Measurements from ENCODE around the gene SHB. TPM values are rescaled to one million over a fixed set of nuclear protein-coding genes. Genes with fewer than 3 reads are reported as not detected.

The SHB gene
- total RNA-seq, 1 experiment from 2014 or later = 28.7 TPM

DNA sequence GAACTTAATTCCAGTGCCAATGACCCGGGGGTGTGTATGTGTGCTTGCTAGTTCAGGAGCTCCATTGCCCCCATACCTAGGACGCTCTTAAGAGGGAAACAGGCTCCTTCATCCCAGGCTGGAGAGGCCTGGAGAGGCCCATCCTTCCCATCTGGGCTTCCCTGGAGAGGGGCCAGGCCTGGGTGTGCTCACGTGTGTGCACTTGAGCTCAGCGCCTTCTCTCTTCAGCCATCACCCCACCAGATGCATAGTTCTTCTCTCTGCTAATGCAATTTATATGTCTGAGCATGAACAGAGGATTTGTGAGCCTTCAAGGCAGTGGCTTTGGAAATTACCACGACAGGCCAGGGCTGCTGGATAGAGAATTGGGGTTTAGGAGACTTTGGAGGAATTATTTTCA, 48.6 kb upstream of the SHB start:
- CTCF ChIA-PET = no interaction called here

DNA sequence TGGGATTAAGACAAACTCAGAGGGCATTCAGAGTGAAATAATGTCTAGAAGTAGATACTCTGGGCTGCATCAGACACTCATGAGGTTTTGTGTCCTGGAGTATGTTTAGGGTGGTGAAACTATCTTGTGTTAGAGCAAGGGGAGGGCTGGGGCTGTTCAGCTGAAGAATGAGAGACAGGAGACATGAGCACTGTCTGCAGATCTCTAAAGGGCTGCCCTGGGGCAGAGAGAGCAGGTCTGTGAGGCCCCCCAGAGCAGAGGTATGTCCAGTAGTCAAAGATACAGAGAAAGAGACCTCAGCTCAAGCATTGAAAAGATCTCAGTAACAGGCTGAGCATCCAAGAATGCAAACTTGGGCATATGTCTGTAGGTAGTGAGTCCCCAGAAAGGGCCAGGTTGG, 45.9 kb upstream of the SHB start:
- intact Hi-C loops (cut with micrococcal nuclease) = loop anchor here (10.0 kb wide), 1 partner anchor 980 kb away; no protein-coding TSS in a partner anchor
- no peak overlapping the region for H3K4me3 ChIP-seq (replicated peaks in 1 of 2; ENCODE audit: low read depth in 1 of 2, low read length in 2 of 2)
- no peaks in the 10 kb centered on the region for H3K79me2 ChIP-seq (ENCODE audit: insufficient read depth, low read length)
- ATAC-seq (no peak), DNase-seq (ENCODE audit: low read depth, low spot score) (no peak)
- H3K4me1 ChIP-seq (ENCODE audit: control insufficient read depth in 1 of 2, insufficient read depth in 2 of 2, low read length in 2 of 2) = no peaks in the 10 kb centered on the region
- RAD21 ChIA-PET (ENCODE audit: low non-redundant PET in 1 of 2, low total read pairs in 2 of 2, uncharacterized antibody in 2 of 2, unreplicated experiment in 2 of 2) = no interaction called here
- BruUV-seq (replicated peaks) = no TSS peak
- POLR2A ChIA-PET = no interaction called here
- H3K4me2 ChIP-seq (ENCODE audit: low read length) = no peak overlapping the region
- no peaks in the 10 kb centered on the region for H3K9me3 ChIP-seq (ENCODE audit: control insufficient read depth in 1 of 2, insufficient read depth in 1 of 2, low read depth in 1 of 2, low read length in 2 of 2)
- H3K36me3 ChIP-seq (ENCODE audit: control insufficient read depth in 1 of 2, insufficient read depth in 2 of 2, low read length in 2 of 2) = no peaks in the 10 kb centered on the region
- CTCF ChIA-PET = no interaction called here
- H3K9me2 ChIP-seq (ENCODE audit: insufficient read depth) = no peaks in the 10 kb centered on the region
- TF ChIP-seq SIN3A (IDR thresholded peaks at IDR 0.05; ENCODE audit: low read depth) (no peak), POLR2A (IDR thresholded peaks at IDR 0.05; ENCODE audit: borderline replicate concordance, extremely low read depth, insufficient read depth, insufficient read length) (no peak), JUND (IDR thresholded peaks at IDR 0.05) (no peak), EGR1 (IDR thresholded peaks at IDR 0.05; ENCODE audit: low read depth) (no peak), POLR2AphosphoS5 (IDR thresholded peaks at IDR 0.05; ENCODE audit: low read depth, low read length) (no peak), SRF (IDR thresholded peaks at IDR 0.05; ENCODE audit: low read depth) (no peak), CEBPB (IDR thresholded peaks at IDR 0.05; ENCODE audit: low read depth) (no peak)
- TF ChIP-seq, protein P1, sequence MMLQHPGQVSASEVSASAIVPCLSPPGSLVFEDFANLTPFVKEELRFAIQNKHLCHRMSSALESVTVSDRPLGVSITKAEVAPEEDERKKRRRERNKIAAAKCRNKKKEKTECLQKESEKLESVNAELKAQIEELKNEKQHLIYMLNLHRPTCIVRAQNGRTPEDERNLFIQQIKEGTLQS (IDR thresholded peaks at IDR 0.05) = no peak
- TF ChIP-seq, protein P2, sequence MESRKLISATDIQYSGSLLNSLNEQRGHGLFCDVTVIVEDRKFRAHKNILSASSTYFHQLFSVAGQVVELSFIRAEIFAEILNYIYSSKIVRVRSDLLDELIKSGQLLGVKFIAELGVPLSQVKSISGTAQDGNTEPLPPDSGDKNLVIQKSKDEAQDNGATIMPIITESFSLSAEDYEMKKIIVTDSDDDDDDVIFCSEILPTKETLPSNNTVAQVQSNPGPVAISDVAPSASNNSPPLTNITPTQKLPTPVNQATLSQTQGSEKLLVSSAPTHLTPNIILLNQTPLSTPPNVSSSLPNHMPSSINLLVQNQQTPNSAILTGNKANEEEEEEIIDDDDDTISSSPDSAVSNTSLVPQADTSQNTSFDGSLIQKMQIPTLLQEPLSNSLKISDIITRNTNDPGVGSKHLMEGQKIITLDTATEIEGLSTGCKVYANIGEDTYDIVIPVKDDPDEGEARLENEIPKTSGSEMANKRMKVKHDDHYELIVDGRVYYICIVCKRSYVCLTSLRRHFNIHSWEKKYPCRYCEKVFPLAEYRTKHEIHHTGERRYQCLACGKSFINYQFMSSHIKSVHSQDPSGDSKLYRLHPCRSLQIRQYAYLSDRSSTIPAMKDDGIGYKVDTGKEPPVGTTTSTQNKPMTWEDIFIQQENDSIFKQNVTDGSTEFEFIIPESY (IDR thresholded peaks at IDR 0.05; ENCODE audit: extremely low read depth, insufficient replicate concordance, low read length) = no peak
- TF ChIP-seq, protein P3, sequence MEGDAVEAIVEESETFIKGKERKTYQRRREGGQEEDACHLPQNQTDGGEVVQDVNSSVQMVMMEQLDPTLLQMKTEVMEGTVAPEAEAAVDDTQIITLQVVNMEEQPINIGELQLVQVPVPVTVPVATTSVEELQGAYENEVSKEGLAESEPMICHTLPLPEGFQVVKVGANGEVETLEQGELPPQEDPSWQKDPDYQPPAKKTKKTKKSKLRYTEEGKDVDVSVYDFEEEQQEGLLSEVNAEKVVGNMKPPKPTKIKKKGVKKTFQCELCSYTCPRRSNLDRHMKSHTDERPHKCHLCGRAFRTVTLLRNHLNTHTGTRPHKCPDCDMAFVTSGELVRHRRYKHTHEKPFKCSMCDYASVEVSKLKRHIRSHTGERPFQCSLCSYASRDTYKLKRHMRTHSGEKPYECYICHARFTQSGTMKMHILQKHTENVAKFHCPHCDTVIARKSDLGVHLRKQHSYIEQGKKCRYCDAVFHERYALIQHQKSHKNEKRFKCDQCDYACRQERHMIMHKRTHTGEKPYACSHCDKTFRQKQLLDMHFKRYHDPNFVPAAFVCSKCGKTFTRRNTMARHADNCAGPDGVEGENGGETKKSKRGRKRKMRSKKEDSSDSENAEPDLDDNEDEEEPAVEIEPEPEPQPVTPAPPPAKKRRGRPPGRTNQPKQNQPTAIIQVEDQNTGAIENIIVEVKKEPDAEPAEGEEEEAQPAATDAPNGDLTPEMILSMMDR (IDR thresholded peaks at IDR 0.05 in 2 of 3, conservative IDR thresholded peaks at IDR 0.05 in 1 of 3; ENCODE audit: borderline replicate concordance in 1 of 3, insufficient read depth in 1 of 3, low read depth in 2 of 3, low read length in 2 of 3) = no peak
- H3K27ac ChIP-seq (ENCODE audit: low read depth, low read length) = no peak overlapping the region
- H2AFZ ChIP-seq (ENCODE audit: low read depth, low read length, poor library complexity, severe bottlenecking) = no peak overlapping the region
- no peaks in the 10 kb centered on the region for H3K27me3 ChIP-seq (ENCODE audit: insufficient read depth, low read length)
- no peaks in the 10 kb centered on the region for H4K20me1 ChIP-seq (ENCODE audit: insufficient read depth)
- no peak overlapping the region for H3K9ac ChIP-seq (ENCODE audit: low read length)

More for the DNA sequence above, 48.6 kb upstream of the SHB start:
- Histone ChIP-seq H3K27ac (ENCODE audit: low read depth, low read length) (no peak overlapping the region), H3K9ac (ENCODE audit: low read length) (no peak overlapping the region), H3K79me2 (ENCODE audit: insufficient read depth, low read length) (no peaks in the 10 kb centered on the region), H3K4me1 (ENCODE audit: control insufficient read depth in 1 of 2, insufficient read depth in 2 of 2, low read length in 2 of 2) (no peaks in the 10 kb centered on the region), H3K9me2 (ENCODE audit: insufficient read depth) (no peaks in the 10 kb centered on the region), H4K20me1 (ENCODE audit: insufficient read depth) (no peaks in the 10 kb centered on the region), H3K4me3 (replicated peaks in 1 of 2; ENCODE audit: low read depth in 1 of 2, low read length in 2 of 2) (no peak overlapping the region), H3K36me3 (ENCODE audit: control insufficient read depth in 1 of 2, insufficient read depth in 2 of 2, low read length in 2 of 2) (no peaks in the 10 kb centered on the region), H3K27me3 (ENCODE audit: insufficient read depth, low read length) (no peaks in the 10 kb centered on the region), H2AFZ (ENCODE audit: low read depth, low read length, poor library complexity, severe bottlenecking) (no peak overlapping the region), H3K4me2 (ENCODE audit: low read length) (no peak overlapping the region), H3K9me3 (ENCODE audit: control insufficient read depth in 1 of 2, insufficient read depth in 1 of 2, low read depth in 1 of 2, low read length in 2 of 2) (no peaks in the 10 kb centered on the region)
- no peak for DNase-seq (ENCODE audit: low read depth, low spot score)
- ATAC-seq = no peak
- no TSS peak for BruUV-seq (replicated peaks)
- RAD21 ChIA-PET (ENCODE audit: low non-redundant PET in 1 of 2, low total read pairs in 2 of 2, uncharacterized antibody in 2 of 2, unreplicated experiment in 2 of 2) = no interaction called here
- POLR2A ChIA-PET = no interaction called here
- TF ChIP-seq ZFX (IDR thresholded peaks at IDR 0.05) = no peak
- TF ChIP-seq CEBPB (IDR thresholded peaks at IDR 0.05; ENCODE audit: low read depth) = no peak
- no peak for TF ChIP-seq YY1 (IDR thresholded peaks at IDR 0.05; ENCODE audit: extremely low read depth, insufficient replicate concordance, low read depth, low read length)
- TF ChIP-seq, protein P1 (IDR thresholded peaks at IDR 0.05) = no peak
- no peak for TF ChIP-seq SP1 (IDR thresholded peaks at IDR 0.05; ENCODE audit: low read depth)
- TF ChIP-seq POLR2AphosphoS5 (IDR thresholded peaks at IDR 0.05; ENCODE audit: low read depth, low read length) = no peak
- TF ChIP-seq ELF1 (IDR thresholded peaks at IDR 0.05; ENCODE audit: borderline replicate concordance, low read depth) = no peak
- intact Hi-C loops (cut with micrococcal nuclease) = loop anchor here (10.0 kb wide), 1 partner anchor 977 kb away; no protein-coding TSS in a partner anchor
